Measurements from ENCODE around the gene MYLK. TPM values are rescaled to one million over a fixed set of nuclear protein-coding genes. Genes with fewer than 3 reads are reported as not detected.

Gene MYLK
- total RNA-seq, 1 donor from 2014 or later, result 4.3 TPM

DNA sequence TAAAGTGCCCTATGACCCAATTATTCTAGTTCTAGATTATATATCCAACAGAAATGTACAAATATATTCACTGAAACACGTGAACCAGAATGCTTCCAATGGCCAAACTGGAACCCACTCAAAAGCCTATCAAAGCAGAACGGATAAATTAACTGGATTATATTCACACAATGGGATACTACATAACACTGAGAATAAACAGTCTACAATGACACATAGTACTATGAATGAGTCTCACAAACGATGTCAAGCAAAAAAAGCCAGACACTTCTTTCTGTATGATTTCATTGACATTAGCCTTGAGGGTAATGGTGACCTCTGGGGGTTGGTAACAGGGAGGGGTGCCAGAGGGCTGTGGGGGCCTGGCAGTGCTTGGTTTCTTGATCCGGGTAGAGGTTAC, 248.4 kb downstream of the MYLK start:
- DNase-seq, result no peak
- peaks cover 26% of the 10 kb centered on the region for H3K4me1 Mint-ChIP-seq (ENCODE audit: low read depth, unreplicated experiment)

DNA sequence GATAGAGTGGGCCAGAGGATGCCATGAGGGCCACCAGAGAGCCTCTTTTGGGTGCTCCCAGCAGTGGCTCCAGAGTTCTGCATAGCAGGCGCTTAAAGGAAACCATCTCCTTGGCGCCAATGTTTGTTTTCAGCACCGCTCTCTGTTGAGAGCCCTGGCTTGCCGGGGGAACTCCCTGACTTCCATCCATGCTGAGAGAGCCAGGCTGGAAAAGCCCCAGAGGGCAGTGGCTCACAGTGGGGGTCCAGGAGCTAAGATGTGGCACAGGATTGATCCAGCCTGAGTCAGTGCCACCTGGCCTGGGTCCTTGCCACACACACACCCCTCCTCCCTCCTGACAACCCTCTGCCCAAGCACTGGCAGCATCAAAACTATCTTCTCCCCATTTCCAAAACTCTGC, 248.9 kb downstream of the MYLK start:
- no peak for DNase-seq
- H3K36me3 Mint-ChIP-seq (ENCODE audit: unreplicated experiment), result no peaks in the 10 kb centered on the region
- no peaks in the 10 kb centered on the region for H3K27me3 Mint-ChIP-seq (ENCODE audit: unreplicated experiment)
- H3K4me3 Mint-ChIP-seq (ENCODE audit: unreplicated experiment), result no peak overlapping the region
- peaks cover 2% of the 10 kb centered on the region for H3K9me3 Mint-ChIP-seq (ENCODE audit: unreplicated experiment)
- TF ChIP-seq, protein P1, sequence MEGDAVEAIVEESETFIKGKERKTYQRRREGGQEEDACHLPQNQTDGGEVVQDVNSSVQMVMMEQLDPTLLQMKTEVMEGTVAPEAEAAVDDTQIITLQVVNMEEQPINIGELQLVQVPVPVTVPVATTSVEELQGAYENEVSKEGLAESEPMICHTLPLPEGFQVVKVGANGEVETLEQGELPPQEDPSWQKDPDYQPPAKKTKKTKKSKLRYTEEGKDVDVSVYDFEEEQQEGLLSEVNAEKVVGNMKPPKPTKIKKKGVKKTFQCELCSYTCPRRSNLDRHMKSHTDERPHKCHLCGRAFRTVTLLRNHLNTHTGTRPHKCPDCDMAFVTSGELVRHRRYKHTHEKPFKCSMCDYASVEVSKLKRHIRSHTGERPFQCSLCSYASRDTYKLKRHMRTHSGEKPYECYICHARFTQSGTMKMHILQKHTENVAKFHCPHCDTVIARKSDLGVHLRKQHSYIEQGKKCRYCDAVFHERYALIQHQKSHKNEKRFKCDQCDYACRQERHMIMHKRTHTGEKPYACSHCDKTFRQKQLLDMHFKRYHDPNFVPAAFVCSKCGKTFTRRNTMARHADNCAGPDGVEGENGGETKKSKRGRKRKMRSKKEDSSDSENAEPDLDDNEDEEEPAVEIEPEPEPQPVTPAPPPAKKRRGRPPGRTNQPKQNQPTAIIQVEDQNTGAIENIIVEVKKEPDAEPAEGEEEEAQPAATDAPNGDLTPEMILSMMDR (IDR thresholded peaks at IDR 0.05; ENCODE audit: partially characterized antibody, unreplicated experiment), result no peak
- H3K4me1 Mint-ChIP-seq (ENCODE audit: low read depth, unreplicated experiment), result peaks cover 26% of the 10 kb centered on the region
- no peak overlapping the region for H3K27ac Mint-ChIP-seq (ENCODE audit: unreplicated experiment)

More for the DNA sequence above, 248.4 kb downstream of the MYLK start:
- no peaks in the 10 kb centered on the region for H3K36me3 Mint-ChIP-seq (ENCODE audit: unreplicated experiment)
- H3K9me3 Mint-ChIP-seq (ENCODE audit: unreplicated experiment), result peaks cover 2% of the 10 kb centered on the region
- no peak overlapping the region for H3K27ac Mint-ChIP-seq (ENCODE audit: unreplicated experiment)
- no peak overlapping the region for H3K4me3 Mint-ChIP-seq (ENCODE audit: unreplicated experiment)
- no peaks in the 10 kb centered on the region for H3K27me3 Mint-ChIP-seq (ENCODE audit: unreplicated experiment)
- TF ChIP-seq, protein P1 (IDR thresholded peaks at IDR 0.05; ENCODE audit: partially characterized antibody, unreplicated experiment), result no peak

DNA sequence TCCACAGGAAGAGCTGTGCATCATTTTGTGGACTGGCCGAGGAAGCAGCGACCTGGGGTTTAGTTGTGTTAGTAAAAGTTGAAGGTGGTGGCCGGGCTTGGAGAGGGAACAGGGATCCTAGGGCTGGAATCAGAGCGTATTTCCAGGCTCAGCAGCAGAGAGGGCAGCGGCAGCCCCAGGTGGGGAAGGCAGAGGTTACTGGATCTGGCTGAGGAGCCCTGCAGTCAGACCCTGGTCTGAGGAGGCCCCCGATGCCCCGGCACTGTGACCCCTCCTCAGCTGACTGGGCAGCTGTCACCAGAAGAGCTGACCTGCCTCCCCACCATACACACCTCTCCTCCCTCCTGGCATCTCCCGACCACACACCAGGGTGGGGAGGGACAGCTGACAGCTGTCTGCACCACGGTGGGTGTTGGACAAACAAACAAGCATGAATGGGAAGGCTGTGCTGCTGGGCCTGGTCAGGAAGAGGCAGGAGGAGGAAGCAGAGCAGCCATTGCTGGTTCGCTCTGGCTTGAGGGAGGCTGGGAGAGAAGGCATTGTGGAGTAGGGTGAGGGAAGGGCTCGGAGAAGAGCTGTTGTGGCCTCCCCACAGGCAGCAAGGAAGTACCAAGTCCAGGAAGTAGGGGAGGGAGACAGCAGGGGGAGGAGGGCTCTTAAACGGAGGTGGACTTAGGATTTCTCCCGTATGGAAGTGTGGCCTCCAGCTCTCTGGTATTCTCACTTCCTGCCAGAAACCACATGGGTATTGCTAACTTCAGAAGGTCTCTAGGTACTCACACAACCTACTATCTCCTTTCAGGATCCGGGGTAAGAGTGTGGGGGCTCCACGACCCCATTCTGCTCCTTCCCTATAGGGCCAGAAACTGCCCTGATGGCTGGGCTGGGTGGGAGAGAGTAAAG, 249.7 kb downstream of the MYLK start:
- no peaks in the 10 kb centered on the region for H3K27me3 Mint-ChIP-seq (ENCODE audit: unreplicated experiment)
- TF ChIP-seq, protein P1 (IDR thresholded peaks at IDR 0.05; ENCODE audit: partially characterized antibody, unreplicated experiment), result no peak
- no peaks in the 10 kb centered on the region for H3K36me3 Mint-ChIP-seq (ENCODE audit: unreplicated experiment)
- peaks cover 3% of the 10 kb centered on the region for H3K9me3 Mint-ChIP-seq (ENCODE audit: unreplicated experiment)
- DNase-seq, result no peak
- peak overlapping the region; percentile 71 for H3K27ac Mint-ChIP-seq (ENCODE audit: unreplicated experiment)
- H3K4me1 Mint-ChIP-seq (ENCODE audit: low read depth, unreplicated experiment), result peaks cover 26% of the 10 kb centered on the region
- no peak overlapping the region for H3K4me3 Mint-ChIP-seq (ENCODE audit: unreplicated experiment)

DNA sequence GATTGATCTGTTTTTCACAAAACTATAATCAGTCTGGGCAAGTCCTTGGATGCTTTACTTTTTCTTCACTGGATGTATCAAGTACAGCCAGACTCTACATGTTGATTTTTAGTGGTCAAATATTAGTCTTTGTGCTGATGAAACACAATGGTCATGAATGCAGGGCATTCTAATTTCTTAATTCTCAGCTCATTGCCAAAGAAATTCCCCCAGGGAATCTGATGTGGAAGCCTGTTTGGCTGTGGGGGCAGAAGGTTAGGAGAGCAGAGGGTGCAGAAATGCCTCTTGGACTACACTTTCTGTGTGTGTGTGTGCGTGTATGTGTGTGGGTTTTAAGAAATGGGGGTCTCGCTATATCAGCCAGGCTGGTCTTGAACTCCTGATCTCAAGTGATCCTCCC, 250.6 kb downstream of the MYLK start:
- peak overlapping the region; percentile 18 for H3K27ac Mint-ChIP-seq (ENCODE audit: unreplicated experiment)
- H3K27me3 Mint-ChIP-seq (ENCODE audit: unreplicated experiment), result no peaks in the 10 kb centered on the region
- H3K4me3 Mint-ChIP-seq (ENCODE audit: unreplicated experiment), result no peak overlapping the region
- H3K4me1 Mint-ChIP-seq (ENCODE audit: low read depth, unreplicated experiment), result peaks cover 26% of the 10 kb centered on the region
- H3K36me3 Mint-ChIP-seq (ENCODE audit: unreplicated experiment), result no peaks in the 10 kb centered on the region
- TF ChIP-seq, protein P1 (IDR thresholded peaks at IDR 0.05; ENCODE audit: partially characterized antibody, unreplicated experiment), result no peak
- no peak for DNase-seq
- peaks cover 4% of the 10 kb centered on the region for H3K9me3 Mint-ChIP-seq (ENCODE audit: unreplicated experiment)

DNA sequence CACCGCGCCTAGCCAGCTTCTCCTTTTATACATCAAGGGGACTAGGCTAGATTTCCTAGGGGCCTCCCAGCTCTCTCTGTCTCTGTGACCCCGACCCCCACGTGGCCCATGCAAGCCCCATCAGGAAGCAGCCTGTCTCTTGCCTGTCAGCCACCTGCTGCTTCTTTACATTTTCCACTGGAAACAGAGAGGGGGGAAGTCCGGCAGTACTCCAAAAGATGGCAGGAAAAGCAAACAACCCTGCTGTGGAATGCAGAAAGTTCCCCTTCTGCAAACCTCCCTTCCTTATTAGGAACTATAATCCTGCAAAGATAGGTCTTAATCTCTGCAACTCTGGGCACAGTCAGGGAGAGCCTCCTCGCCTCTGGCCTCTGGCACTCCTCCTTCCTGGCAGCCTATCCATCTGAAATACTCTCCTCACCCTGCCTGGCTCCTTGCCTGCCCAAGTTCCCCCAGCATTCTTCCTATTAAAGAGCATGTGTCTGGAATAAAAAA, 251.9 kb downstream of the MYLK start:
- peaks cover 24% of the 10 kb centered on the region for H3K4me1 Mint-ChIP-seq (ENCODE audit: low read depth, unreplicated experiment)
- DNase-seq, result no peak

More for the DNA sequence above, 251.9 kb downstream of the MYLK start:
- Mint-ChIP-seq H3K9me3 (ENCODE audit: unreplicated experiment) (peaks cover 5% of the 10 kb centered on the region), H3K36me3 (ENCODE audit: unreplicated experiment) (no peaks in the 10 kb centered on the region), H3K4me3 (ENCODE audit: unreplicated experiment) (no peak overlapping the region), H3K27me3 (ENCODE audit: unreplicated experiment) (no peaks in the 10 kb centered on the region), H3K27ac (ENCODE audit: unreplicated experiment) (no peak overlapping the region)
- TF ChIP-seq, protein P1 (IDR thresholded peaks at IDR 0.05; ENCODE audit: partially characterized antibody, unreplicated experiment), result no peak
